Superior temporal gyrus (tissue), 1 donor: ENCODE data around the gene SMTN.
A peak's percentile ranks its signal among the peaks of the same experiment; 100 is the strongest.
"Not testable (repeated sequence)": the region's sequence is repeated elsewhere in the genome, so short reads cannot be mapped to it uniquely, and the experiment has no call there.

Source experiments
- DNase-seq: peaks from one replicate; pipeline ENCODE4 v3.0.0-alpha.2; 2016; ENCODE audit errors: extremely low spot score

The SMTN gene

GRCh38 chr22:31104869-31105268 is 23.8 kb downstream of the SMTN start:
- DNase-seq = no peak

- no peak for DNase-seq
Measured at GRCh38 chr22:31105282-31105929, 24.3 kb downstream of the SMTN start.

GRCh38 chr22:31106001-31106571 is 25.0 kb downstream of the SMTN start:
- no peak for DNase-seq

- DNase-seq = no peak
Measured at GRCh38 chr22:31106731-31107177, 25.6 kb downstream of the SMTN start.

- peak; percentile 90 for DNase-seq
Measured at GRCh38 chr22:31107178-31107893, 26.2 kb downstream of the SMTN start, which contains the start of gene SELENOM. Gene SELENOM (minus strand): TSS chr22:31107568. CDS start chr22:31107505, 63 bp downstream.

- no peak for DNase-seq
Measured at GRCh38 chr22:31107894-31108218, 26.7 kb downstream of the SMTN start.

- DNase-seq = not testable (repeated sequence)
Measured at GRCh38 chr22:31112547-31113091, 31.5 kb downstream of the SMTN start.

- DNase-seq = no peak
Measured at GRCh38 chr22:31118046-31118820, 37.1 kb downstream of the SMTN start.

GRCh38 chr22:31119026-31119717 is 38.1 kb downstream of the SMTN start:
- DNase-seq = no peak

- DNase-seq = no peak
Measured at GRCh38 chr22:31120230-31120629, 39.1 kb downstream of the SMTN start.

- no peak for DNase-seq
Measured at GRCh38 chr22:31120642-31121041, 39.5 kb downstream of the SMTN start.

GRCh38 chr22:31121403-31121802 is 40.3 kb downstream of the SMTN start:
- DNase-seq = no peak

GRCh38 chr22:31122196-31122531 is 41.0 kb downstream of the SMTN start:
- no peak for DNase-seq

- DNase-seq = peak; percentile 63
Measured at GRCh38 chr22:31122532-31123291, 41.6 kb downstream of the SMTN start, which contains the start of gene INPP5J. Gene INPP5J (plus strand): TSS chr22:31122966. CDS start chr22:31123015, 49 bp downstream.

GRCh38 chr22:31123292-31123602 is 42.1 kb downstream of the SMTN start:
- no peak for DNase-seq

GRCh38 chr22:31124290-31124689 is 43.2 kb downstream of the SMTN start:
- no peak for DNase-seq

GRCh38 chr22:31124811-31125465 is 43.8 kb downstream of the SMTN start:
- no peak for DNase-seq

GRCh38 chr22:31125521-31126117 is 44.5 kb downstream of the SMTN start:
- DNase-seq = no peak

- no peak for DNase-seq
Measured at GRCh38 chr22:31126128-31126868, 45.2 kb downstream of the SMTN start.
